GM21526 (cell line): ENCODE measurements around the gene PEAR1.

Source experiments
- ATAC-seq: cut with Tn5 transposase; IDR thresholded peaks from one replicate; pipeline ENCODE4 v1.9.1; 2021; ENCODE audit warnings: moderate library complexity; ENCODE audit not compliant: unreplicated experiment, low FRiP score

Gene PEAR1

GRCh38 chr1:156893048-156893953 lies at the start of gene PEAR1:
Gene PEAR1, plus strand, starts transcription at chr1:156893718. Its CDS starts 10,209 bp downstream, at chr1:156903927.
- no peak for ATAC-seq

- no peak for ATAC-seq
Observed at GRCh38 chr1:156844102-156844501, 49.4 kb upstream of the PEAR1 start.

GRCh38 chr1:156844638-156845037 lies 48.9 kb upstream of the PEAR1 start:
- ATAC-seq: no peak

GRCh38 chr1:156845055-156845952 lies 48.2 kb upstream of the PEAR1 start:
- no peak for ATAC-seq

GRCh38 chr1:156845953-156846545 lies 47.5 kb upstream of the PEAR1 start:
- no peak for ATAC-seq

- ATAC-seq: no peak
Observed at GRCh38 chr1:156846643-156847042, 46.9 kb upstream of the PEAR1 start.

GRCh38 chr1:156847591-156848460 lies 45.7 kb upstream of the PEAR1 start:
- ATAC-seq: no peak

- no peak for ATAC-seq
Observed at GRCh38 chr1:156848461-156849150, 44.9 kb upstream of the PEAR1 start.

- no peak for ATAC-seq
Observed at GRCh38 chr1:156849151-156849496, 44.4 kb upstream of the PEAR1 start.

- ATAC-seq: no peak
Observed at GRCh38 chr1:156851779-156852417, 41.6 kb upstream of the PEAR1 start.

- no peak for ATAC-seq
Observed at GRCh38 chr1:156852418-156852874, 41.1 kb upstream of the PEAR1 start.

GRCh38 chr1:156853761-156854160 lies 39.8 kb upstream of the PEAR1 start:
- no peak for ATAC-seq

- ATAC-seq: no peak
Observed at GRCh38 chr1:156854634-156855033, 38.9 kb upstream of the PEAR1 start.

GRCh38 chr1:156856282-156856785 lies 37.2 kb upstream of the PEAR1 start:
- no peak for ATAC-seq

- no peak for ATAC-seq
Observed at GRCh38 chr1:156857532-156857931, 36.0 kb upstream of the PEAR1 start.

GRCh38 chr1:156858555-156858956 lies 35.0 kb upstream of the PEAR1 start:
- no peak for ATAC-seq

GRCh38 chr1:156858959-156859522 lies 34.5 kb upstream of the PEAR1 start, which contains the start of gene INSRR:
Gene INSRR, minus strand, starts transcription at chr1:156859117. Its CDS starts 496 bp downstream, at chr1:156858621.
- ATAC-seq: no peak

GRCh38 chr1:156859523-156860112 lies 33.9 kb upstream of the PEAR1 start:
- no peak for ATAC-seq
